GM18519 (cell line): ENCODE results near the gene IRAK4.

Experiments used
- ATAC-seq: cut with Tn5 transposase; IDR thresholded peaks from one replicate; pipeline ENCODE4 v1.9.1; 2021; ENCODE audit warnings: mild to moderate bottlenecking, moderate library complexity; ENCODE audit not compliant: unreplicated experiment, low FRiP score

IRAK4 gene

DNA sequence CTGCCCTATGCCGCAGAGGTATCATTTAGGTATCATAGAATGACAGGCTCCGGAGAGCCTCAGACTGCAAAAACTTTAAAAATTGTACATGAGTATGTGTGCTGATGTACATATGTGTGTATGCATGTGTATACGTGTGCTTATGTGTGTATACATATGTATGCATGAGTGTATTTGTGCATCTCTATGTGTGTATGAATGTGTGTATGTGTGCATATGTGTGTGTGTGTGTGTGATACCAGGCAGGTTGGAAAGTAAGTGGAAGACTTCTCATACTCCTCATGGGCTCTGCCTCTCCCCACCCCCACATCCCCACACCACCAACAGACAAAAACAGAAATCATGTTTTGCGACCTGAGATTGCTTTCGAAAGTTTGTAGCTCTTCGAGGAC lies 76.5 kb downstream of the IRAK4 start:
- peak; percentile 0 for ATAC-seq

DNA sequence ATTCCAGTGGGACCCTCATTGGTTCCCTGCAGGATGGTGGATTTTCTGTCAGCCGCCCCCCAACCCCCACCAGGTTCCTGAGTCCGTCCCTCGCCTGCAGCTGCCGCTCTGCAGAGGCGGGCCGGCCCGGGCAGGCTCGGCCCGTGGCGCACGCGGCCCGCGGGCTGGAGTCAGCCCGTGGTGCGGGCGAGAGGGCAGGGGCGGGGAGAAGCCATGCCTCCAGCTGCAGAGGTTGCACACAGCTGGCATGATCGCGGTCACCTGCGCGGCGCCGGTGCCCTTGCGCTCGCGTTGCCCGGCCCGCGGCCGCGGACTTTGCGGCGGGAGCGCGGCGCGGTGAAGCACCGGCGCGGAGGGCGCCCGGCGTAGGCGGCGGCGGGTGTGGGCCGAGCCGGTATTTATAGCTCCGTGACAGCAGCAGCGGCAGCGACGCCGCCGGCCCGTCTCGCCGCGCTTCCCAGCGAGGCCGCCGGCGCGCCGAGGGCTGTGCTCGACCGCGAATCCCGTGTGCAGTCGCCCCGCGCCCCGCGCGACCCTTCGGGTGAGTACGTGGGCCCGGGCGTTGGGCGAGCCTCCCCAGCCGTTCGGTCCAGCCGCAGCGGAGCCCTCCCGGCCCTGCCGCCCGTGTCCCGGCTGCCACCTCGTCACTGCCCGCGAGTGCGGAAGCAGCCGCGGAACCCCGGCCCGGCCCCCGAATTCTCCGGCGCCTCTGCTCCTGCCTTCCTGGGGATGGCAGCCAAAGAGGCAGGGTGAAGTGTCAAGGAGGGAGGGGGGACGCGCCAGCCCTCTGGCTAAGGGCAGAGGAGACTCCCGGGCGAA lies 77.1 kb downstream of the IRAK4 start, which contains the start of gene TMEM117:
TMEM117 (plus strand) TSS at position 426 of the 819 bp plus-strand sequence.
- ATAC-seq, result peak; percentile 60

DNA sequence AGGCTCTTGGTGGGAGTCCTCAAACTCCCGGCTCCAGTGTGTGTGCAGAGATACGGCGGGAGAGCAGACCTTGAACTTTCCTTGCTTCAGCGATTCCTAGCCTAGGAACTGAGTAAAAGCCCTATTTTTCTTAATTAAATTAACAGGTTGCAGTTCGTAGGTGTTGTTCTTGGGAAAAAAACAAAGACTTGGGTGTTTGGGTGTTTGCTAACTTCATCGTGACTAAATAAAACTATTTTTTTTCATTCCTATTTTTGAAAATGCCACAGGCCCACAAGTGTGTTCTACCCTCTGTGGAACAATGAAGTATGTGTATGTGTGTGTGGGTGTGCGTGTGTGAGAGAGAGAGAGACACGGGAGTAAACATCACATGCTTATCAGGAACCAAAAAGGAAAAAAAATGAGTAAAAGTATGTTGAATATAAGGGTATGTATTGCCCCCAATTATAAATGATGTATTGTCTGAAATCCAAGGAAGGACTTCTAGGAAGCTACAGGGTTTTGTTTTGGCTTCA lies 77.8 kb downstream of the IRAK4 start:
- peak; percentile 16 for ATAC-seq
